Measurements from ENCODE around the gene RAB39A.

RAB39A gene

DNA sequence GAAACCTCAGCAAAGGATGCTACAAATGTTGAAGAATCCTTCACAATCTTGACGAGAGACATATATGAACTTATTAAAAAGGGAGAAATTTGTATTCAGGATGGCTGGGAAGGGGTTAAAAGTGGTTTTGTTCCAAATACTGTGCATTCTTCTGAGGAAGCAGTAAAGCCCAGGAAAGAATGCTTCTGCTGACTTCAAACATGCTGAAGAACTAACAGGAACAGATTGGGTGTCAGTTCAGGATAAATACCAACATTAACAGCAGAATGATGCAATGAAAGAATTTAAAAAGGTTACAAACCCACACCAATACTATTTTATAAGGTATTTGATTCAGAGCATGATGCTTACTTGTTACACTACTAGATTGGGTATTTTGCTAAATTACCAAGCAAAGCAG lies 33.9 kb downstream of the RAB39A start:
- no peak for DNase-seq

DNA sequence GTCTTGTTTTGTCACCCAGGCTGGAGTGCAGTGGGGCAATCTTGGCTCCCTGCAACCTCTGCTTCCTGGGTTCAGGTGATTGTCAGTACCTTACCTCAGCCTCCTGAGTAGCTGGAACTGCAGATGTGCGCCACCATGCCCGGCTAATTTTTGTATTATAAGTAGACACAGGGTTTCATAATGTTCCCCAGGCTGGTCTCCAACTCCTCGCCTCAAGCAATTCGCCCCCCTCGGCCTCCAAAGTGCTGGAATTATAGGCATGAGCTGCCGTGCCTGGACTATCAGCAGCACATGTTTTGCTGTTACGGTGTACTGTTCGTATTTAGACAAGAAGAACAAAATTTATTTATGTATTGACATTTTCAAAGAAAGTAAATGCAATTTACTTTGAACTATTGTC lies 34.8 kb downstream of the RAB39A start:
- no peak for DNase-seq

DNA sequence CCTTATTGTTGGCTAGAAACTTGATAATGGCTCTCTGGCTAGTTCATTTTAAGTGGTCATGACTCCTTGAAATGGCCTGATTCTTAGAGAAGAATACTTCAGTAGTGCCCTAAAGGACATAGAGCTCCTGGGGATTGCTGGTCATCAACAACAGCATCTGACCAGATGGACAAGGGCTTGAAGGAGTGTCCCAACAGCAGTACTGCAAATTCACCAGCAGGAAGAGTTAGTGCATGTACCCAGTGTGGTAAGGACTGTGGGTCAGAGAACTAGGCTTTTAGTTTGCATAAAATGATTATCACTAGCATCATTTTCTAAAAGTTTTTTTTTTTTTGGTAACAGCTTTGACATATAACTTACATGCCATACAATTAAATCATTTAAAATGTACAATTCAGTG lies 41.0 kb downstream of the RAB39A start:
- no peak for DNase-seq

DNA sequence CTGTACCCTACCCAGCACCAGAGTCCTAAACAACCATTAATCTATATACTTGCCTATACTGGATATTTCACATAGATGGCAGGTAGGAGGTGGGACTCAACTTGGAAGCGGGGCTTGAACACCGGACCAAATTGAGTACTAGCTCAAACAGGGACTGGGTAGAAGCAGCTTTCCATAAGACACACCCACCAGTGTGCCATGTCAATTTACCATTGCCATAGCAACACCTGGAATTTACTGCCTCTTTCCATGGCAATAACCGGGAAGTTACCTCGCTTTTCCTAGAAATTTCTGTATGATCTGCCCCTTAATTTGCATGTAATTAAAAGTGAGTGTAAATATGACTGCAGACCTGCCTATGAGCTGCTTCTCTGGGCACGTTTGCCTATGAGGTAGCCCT lies 41.8 kb downstream of the RAB39A start:
- no peak for DNase-seq

DNA sequence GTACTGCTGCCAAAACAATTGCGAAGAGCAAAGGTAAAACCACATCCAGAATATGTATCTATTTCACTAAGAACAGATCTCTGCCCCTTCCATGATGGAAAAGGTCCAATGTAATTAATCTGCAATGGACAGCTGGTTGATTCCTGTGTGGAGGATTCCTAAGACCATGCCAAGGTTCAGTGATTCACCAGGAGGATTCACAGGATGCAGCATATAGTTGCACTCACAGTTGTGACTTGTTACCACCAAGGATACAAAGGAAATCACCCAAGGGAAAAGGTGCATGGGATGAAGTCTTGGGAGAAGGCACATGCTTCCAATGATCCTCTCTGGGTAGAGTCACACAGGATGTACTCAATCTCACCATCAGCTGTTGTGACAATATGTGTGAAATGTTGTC lies 45.4 kb downstream of the RAB39A start:
- DNase-seq, result no peak

DNA sequence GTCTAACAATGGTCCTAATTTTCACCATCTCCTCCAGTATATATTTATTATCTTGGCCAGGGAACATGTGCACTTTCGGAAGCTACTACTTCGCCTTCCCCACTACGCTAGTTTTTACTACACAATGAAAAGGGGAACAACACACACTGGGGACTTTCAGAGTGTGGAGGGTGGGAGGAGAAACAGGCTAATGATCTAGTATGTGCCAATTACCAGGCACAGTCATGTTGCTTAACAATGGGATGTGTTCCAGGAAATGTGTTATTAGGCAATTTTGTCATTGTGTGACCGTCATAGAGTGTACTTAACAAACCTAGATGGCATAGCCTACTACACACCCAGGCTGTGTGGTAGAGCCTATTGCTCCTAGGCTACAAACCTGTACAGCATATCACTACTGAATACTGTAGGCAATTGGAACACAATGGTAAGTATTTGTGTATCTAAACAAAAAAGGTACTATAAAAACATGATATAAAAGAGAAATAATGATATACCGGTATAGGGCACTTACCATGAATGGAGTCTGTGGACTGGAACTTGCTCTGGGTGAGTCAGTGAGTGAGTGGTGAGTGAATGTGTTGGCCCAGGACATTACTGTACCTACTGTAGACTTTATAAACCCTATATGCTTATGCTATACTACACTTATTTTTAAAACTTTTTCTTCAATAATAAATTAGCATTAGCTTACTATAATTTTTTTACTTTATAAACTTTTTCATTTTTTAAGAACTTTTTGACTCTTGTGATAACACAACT lies 60.3 kb downstream of the RAB39A start:
- DNase-seq, result no peak

DNA sequence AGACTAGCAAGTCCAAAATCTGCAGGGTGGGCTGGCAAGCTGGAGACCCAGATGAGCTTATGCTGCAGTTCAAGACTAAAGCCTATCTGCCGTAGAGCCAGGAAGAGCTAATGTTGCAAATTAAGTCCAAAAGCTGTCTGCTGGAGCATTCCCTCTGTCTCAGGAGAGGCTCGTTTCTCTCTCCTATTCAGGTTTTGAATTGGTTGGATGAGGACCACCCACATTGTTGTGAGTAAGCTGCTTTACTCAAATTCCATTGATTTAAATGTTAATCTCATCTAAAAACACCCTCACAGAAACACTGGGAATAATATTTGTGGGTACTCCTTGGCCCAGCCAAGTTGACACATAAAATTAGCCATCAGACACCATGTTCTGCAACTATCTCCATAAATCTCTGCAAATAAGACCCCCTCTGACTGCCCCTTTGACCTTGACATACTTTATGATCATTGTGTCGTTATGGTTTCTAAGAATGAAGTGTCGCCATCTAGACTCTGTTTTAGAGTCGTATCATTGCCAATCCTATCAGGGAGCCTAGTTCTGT lies 63.7 kb downstream of the RAB39A start:
- no peak for DNase-seq

DNA sequence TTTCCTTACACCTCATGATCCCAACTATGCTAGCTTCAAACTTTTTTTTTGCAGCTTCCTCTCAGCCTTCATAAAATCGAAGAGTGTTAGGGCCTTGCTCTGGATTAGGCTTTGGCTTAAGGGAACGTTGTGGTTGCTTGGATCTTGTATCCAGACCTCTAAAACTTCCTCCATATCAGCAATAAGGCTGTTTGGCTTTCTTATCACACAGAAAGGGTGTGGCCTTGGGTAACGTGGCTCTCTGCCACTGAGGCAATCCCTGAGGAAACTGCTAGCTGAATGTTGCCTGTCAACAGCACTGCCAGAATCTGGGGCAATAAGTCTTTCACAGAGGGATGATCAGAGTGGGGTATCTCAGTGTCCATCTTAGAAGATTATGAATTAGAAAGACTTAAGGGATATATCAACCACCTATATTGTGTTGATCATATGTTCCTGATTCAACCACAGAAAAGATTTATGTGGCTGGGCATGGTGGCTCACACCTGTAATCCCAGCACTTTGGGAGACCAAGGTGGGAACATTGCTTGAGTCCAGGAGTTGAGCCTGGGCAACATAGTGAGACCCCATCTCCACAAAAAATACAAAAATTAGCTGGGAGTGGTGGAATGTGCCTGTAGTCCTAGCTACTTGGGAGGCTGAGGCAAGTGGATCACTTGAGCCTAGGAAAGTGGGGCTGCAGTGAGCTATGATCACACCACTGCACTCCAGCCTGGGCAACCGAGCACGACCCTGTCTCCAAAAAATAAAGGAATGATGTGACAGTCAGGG lies 67.9 kb downstream of the RAB39A start:
- no peak for DNase-seq

DNA sequence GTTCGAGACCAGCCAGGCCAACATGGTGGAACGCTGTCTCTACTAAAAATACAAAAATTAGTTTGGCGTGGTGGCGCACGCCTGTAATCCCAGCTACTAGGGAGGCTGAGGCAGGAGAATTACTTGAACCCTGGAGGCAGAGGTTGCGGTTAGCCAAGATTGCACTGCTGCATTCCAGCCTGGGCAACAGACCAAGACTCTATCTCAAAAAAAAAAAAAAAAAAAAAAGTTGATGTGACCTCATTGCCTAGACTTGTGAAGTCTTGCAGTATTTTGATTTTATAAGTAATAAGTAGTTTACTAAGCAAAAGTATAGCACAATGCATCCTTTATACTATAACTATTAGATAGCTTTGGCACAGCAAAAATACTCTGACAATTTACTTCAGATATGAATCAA lies 70.5 kb downstream of the RAB39A start:
- DNase-seq, result no peak

DNA sequence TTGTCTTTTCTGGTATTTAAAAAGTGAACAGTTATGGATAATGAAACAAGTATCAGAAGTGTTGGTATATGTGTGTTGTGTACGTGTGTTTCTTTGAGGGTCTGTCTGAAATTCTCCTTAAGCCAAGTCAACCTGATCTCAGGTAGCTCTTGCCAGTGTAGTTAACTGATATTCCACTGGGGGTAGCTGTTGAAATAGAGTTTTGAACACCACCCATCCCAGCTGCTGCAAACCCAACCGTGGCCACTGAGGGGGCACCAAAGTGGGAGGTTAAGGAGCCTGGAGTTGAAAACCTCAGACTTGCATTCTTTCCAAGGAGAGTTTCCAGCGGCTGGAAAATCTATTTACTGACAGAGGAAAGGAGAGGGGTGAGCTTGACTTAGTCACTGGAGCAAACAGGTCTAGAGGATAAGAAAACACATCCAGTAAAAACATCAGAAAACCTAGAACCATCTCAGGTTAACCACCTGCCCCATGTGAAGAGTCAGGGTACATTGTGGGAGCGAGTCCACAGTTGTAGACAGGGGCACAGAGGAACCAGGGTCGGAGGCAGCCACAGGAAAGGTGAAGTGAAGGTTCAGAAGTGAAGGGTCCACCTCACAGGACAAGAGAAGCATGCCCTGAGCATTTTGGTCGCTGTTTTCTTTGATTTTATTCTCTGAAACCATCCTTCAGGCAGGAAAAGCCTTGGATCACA lies 71.7 kb downstream of the RAB39A start:
- peak; percentile 18 for DNase-seq

DNA sequence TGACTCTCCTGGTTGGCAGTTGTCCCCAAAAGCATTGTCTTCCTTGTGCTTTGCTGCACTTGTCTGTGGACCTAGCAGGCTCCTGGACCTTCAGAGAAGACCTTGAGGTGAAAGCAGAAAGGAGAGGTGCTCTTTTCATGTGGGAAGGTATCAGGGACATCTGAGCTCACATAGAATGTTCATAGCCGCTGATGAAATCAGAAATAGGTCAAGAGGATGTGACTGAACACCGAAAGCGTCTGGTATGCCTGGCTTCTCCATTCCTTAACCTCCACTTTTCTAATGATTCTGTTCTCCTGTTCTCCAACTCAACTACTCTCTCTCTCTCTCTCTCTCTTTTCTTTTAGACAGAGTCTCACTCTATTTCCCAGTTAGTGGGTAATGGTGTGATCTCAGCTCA lies 74.2 kb downstream of the RAB39A start:
- DNase-seq, result no peak

DNA sequence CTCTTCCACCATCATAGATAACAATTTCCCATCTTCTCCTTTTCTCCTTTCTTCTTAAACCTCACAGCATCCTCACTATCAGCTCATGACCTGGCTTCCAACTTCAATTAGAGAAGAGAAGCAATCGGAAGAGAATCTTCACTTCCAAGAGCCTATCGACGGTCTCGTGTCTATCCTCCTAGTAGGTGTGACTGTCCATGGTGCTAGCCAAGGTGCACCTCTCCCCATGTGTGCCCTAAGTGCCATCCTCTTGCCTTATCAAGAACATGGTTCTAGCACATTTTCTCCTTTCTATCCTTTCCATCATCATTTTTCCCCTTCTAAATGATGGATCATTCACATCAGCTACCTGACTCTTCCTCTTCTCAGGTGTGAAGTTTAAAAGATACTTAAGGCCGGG lies 75.4 kb downstream of the RAB39A start:
- no peak for DNase-seq

DNA sequence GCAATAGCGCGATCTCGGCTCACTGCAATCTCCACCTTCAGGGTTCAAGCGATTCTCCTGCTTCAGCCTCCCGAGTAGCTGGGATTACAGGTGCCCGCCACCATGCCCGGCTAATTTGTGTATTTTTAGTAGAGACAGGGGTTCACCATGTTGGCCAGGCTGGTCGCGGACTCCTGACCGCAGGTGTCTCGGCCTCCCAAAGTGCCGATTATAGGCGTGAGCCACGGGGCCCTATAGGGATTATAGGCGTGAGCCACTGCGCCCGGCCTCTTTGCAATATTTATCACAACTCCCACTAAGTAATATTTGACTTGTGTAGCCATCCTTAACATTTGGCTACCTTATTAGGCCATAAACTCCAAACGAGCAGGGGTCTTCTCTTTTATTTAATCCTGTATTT lies 79.6 kb downstream of the RAB39A start:
- DNase-seq, result no peak

DNA sequence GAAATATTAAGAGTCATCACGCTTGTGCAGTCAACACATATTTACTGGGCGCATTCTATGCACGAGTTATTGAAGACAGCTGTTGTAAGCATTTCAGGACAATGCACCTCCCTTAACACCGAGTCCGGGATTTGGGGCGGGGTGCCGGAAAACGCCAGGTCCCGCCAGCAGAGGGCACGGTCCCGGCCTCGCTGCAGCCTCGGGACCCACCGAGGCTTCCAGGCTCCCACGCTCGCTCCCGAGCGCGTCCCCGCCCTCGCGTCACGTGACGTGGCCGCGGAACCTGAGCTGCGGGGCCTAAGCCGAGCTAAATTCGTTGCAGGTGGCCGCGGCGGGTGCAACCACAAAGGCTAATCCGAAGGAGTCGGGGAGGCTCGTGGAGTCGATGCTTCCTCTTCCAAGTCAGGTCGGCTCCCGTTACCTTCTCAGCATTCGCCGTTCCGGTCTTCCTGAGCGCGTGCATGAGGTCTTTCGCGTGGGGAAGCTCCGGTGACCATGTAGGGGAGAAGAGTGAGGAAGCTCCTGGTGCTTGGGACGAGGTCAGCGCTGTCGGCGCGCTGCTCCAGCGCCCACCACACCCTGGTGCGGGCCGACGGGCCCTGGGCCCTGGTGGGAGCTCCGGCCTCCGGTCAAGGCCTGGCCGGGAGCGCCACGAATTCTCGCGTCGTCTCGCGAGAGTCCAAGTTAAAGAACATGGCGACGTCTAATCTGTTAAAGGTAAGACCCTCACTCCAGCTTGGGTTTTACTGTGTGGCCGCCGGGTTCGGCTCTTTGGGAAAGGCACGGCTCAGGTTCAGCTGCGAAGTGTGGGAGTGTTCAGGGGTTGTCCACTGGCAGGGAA lies 80.6 kb downstream of the RAB39A start, which contains the start of gene CUL5:
CUL5 (plus strand) TSS at position 243 of the 841 bp plus-strand sequence; CDS start at position 694, 451 bp downstream.
- peak; percentile 87 for DNase-seq

DNA sequence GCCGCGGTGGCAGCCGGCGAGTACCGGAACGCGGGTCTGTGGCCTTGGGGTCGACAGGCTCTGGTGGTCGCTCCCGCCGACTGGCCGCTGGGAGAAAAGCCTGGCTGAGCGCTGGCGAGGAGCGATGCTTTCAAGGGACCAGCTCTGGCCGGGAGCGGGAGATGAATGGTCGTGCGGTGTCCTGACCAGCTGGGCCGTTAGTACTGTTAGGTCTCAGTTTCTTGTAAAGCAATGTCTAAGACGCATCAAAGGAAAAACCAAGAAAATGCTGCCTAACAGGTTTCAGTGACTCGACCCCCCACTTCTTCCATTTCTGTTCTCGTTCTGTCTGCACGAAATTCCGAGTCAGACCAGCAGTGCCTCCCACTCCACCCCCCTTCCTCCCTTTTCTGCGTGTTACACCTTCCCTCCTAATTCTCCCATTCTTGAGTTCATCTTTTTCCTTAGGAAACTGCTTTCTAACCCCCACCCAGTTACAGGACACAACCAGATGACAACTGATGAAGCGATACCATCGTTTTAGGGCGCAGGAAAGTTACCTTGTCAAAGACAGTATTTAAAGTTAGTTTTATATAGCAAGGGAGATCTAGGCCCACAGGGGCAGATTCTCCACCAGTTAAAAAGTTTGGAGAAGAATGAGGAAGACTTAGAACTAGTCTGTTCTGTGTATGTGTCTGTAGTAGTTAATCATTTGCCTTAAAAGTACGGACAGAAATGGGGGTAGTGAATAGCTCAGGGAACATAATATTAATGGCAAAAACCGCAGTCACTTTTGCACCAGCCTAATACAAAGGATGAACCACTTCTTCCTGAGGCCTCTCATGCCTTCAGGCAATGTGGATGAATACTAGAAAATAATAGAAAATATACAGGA lies 81.5 kb downstream of the RAB39A start:
- no peak for DNase-seq

DNA sequence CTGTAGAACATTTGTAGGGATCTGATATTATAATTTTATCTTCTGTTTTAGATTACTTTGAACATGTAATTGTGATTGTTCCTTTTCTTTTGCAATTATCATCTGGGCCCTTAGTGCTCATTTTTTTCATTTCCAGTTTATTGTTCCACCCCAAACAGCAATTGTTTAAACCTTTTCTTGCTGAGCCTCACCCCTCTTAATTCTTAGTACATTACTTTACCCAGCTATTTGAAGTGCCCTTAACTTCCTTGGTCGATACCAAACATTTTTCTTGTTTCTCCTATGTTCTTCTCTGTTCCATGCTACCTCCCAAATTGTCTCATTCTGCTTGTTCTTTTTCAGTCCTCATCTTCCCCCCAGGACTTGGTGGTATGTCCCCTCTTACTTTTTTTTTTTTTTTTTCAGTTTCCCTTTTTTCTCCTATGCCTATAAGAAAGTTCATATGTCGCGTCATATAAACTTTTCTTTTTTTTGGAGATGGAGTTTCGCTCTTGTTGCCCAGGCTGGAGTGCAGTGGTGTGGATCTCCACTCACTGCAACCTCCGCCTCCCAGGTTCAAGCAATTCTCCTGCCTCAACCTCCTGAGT lies 84.0 kb downstream of the RAB39A start:
- no peak for DNase-seq
